GM06990 (cell line): ENCODE results near the gene ACTN2.
A peak's percentile ranks its signal among the peaks of the same experiment; 100 is the strongest.

Experiments used
- DNase-seq: peaks from one replicate; pipeline ENCODE4 v3.0.0-alpha.2; 2011; ENCODE audit not compliant: insufficient read length; ENCODE audit errors: extremely low read depth
- H3K27me3 ChIP-seq: replicated peaks from 2 replicates; pipeline ENCODE4 v1.6.0; 2011; ENCODE audit warnings: low read length; ENCODE audit not compliant: control insufficient read depth, insufficient read depth
- H3K36me3 ChIP-seq: 2 replicates; pipeline ENCODE4 v1.5.1; 2011; ENCODE audit warnings: low read length; ENCODE audit not compliant: control insufficient read depth, insufficient read depth
- H3K4me3 ChIP-seq: replicated peaks from 2 replicates; pipeline ENCODE4 v1.5.1; 2011; ENCODE audit warnings: low read depth, mild to moderate bottlenecking, control low read depth, low read length
- CTCF ChIP-seq: IDR thresholded peaks from 2 replicates; pipeline ENCODE4 v1.5.1; 2011; ENCODE audit warnings: low read length, control low read depth, mild to moderate bottlenecking, inconsistent platforms; ENCODE audit not compliant: insufficient read depth, poor library complexity, severe bottlenecking

ACTN2 gene

DNA sequence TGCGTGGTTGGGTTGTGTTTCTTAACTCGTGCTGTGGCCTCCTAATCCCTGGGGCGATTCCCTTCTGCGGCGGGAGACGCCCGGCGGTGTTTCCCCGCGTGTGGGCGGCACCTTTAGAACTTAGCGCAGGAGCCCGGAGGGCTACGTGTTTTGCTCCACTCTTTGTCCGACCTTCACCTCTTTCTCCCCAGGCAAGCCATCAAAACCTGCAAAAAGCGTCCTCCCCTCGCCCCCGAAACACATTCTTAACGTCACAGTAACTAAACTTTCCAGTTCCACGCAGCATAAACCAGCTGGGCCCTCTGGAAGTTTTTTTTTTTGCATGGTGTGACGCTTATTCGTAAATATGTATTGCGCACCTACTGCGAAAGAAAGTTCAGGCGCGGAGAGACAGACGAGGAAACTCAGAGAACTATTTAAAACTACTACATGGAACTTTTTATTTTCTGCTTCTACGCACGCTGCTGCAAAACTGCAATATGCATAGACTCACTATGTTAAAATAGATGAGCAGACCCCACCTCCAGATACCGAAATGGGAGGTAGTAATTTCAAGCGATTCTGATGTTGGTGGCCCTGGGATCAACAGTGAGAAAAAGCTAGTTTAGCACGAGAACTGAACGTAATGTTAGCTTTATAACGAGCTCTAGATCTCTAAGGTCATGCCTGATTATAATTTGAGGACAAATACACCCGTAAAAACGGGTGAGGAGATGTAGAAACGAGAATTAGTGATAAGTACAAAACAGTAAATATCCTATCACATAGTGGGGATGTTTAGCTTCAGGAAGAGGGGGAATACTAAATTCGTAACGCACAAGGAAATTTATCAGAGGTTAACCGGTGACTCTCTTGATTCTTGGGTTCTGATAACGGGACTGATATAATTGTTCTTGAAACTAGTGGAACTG is 109.7 kb downstream of the ACTN2 start:
- Histone ChIP-seq H3K4me3 (peak overlapping the region; percentile 89), H3K36me3 (no peaks in the 10 kb centered on the region), H3K27me3 (no peaks in the 10 kb centered on the region)
- TF ChIP-seq CTCF, result no peak
- DNase-seq, result no peak

- Histone ChIP-seq H3K4me3 (no peak overlapping the region), H3K27me3 (no peaks in the 10 kb centered on the region), H3K36me3 (no peaks in the 10 kb centered on the region)
- TF ChIP-seq CTCF, result no peak
- no peak for DNase-seq
Measured at GRCh38 chr1:236799001-236799400, 112.7 kb downstream of the ACTN2 start.

DNA sequence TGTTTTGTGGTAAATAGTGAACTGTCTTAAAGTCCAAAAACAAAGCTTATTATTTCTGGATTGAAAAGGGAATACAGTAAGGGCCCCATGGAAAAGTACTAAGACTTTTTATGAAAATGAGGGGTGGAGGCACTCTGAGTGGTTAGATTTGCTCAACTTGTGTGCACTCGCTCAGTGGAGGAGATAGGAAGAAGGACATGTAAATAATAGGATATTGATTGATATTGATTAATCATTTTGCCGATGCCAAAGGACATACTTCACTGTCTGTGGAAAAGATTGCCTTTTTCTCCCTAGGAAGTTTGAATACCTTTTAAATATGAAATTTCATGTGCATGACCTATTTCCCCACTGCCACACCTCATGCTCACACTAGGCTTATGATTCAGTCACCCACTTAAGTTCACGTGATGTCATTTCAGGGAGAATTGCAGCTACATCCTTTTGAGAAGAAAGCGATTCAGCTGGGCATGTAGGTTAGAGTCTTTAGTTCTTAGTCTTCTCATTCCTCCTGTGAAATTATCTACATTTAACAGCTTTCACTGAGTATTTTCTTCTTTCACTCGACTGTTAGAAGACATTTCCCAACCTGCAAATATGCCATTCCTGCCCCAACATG is 113.8 kb downstream of the ACTN2 start:
- Histone ChIP-seq H3K36me3 (peaks cover under 1% of the 10 kb centered on the region; the same call in 1 of the 2 replicates), H3K27me3 (no peaks in the 10 kb centered on the region), H3K4me3 (no peak overlapping the region)
- no peak for DNase-seq
- TF ChIP-seq CTCF, result no peak

GRCh38 chr1:236800623-236801022 is 114.3 kb downstream of the ACTN2 start:
- Histone ChIP-seq H3K4me3 (no peak overlapping the region), H3K36me3 (peaks cover 2% of the 10 kb centered on the region), H3K27me3 (no peaks in the 10 kb centered on the region)
- DNase-seq, result no peak
- TF ChIP-seq CTCF, result no peak

DNA sequence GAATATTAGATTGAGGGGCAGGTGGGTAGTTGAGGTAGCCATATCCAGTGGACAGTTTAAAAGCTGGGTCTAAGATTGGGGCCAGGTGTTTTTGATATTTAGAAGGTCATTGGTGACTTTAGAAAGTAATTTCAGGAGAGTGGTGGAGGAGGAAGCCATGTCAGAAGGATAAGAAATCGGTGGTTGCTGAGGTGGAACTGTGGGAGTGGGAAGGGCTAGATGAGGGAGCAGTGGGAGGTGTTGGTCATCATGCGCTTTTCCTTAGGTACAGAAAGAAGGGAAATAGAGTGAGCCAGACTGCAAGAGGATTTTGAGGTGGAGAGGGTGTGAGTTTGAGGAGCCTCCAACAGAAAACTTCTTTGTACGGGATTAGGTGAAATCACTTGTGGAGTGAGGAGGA is 116.0 kb downstream of the ACTN2 start:
- Histone ChIP-seq H3K36me3 (peaks cover 2% of the 10 kb centered on the region), H3K27me3 (no peaks in the 10 kb centered on the region), H3K4me3 (no peak overlapping the region)
- DNase-seq, result no peak
- no peak for TF ChIP-seq CTCF
